ENCODE results near the gene FSTL4.

DNA sequence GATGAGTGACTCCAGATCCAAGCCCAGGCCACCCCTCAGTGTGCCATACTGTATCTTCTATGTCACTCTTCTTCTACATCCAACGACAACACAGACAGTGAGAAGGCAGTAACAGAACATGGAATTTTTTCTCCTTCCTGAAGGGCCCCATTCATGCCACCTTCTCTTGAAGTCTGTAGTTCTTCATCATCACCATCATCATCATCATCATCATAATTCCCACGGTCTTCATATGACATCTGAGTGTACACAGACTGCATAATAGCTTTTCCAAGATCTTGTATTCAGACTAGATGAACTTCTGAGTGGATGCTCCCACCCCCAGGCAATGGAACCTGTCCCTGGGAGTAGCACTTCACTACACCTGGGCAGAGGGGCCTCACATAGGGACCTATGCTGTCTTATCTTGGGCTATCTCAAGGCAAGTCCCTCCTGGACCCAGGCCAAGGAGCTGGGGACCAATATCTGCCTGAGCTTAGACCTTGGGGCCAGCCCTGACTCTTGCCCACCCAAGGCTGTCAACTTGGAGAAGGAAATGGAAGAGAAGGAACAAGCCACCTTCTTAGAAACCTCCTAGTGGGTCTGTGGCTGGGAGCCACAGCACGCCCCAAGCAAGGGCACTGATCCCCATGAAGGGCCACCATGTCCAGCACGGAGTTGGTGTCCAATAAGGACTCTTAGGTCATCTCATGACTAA is 159.1 kb downstream of the FSTL4 start:
- TF ChIP-seq, protein P1, sequence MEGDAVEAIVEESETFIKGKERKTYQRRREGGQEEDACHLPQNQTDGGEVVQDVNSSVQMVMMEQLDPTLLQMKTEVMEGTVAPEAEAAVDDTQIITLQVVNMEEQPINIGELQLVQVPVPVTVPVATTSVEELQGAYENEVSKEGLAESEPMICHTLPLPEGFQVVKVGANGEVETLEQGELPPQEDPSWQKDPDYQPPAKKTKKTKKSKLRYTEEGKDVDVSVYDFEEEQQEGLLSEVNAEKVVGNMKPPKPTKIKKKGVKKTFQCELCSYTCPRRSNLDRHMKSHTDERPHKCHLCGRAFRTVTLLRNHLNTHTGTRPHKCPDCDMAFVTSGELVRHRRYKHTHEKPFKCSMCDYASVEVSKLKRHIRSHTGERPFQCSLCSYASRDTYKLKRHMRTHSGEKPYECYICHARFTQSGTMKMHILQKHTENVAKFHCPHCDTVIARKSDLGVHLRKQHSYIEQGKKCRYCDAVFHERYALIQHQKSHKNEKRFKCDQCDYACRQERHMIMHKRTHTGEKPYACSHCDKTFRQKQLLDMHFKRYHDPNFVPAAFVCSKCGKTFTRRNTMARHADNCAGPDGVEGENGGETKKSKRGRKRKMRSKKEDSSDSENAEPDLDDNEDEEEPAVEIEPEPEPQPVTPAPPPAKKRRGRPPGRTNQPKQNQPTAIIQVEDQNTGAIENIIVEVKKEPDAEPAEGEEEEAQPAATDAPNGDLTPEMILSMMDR (IDR thresholded peaks at IDR 0.05; ENCODE audit: borderline replicate concordance, extremely low read depth, low read length, poor library complexity, severe bottlenecking), result no peak
- TF ChIP-seq EZH2 (IDR thresholded peaks at IDR 0.05; ENCODE audit: borderline replicate concordance, low read depth, low read length, severe bottlenecking), result no peak
